ENCODE measurements around the gene RNH1. TPM values are rescaled to one million over a fixed set of nuclear protein-coding genes. Genes with fewer than 3 reads are reported as not detected.

RNH1 gene
- total and polyA plus RNA-seq, 2 of the 8 experiments (the other 6 are each of a cell fraction or from before 2014, with no cell fraction given) = 48.7 to 49.8 TPM

GRCh38 chr11:540583-541432, 33.8 kb upstream of the RNH1 start:
- H3K36me3 ChIP-seq (ENCODE audit: control insufficient read depth in 2 of 4, insufficient read depth in 4 of 4, low read length in 3 of 4) = no peaks in the 10 kb centered on the region
- 88% methylated on average over 18 of the region's 23 CpGs; no CpG with 5 or more reads in 1 of the 2 experiments for WGBS, 2 experiments (ENCODE audit: extremely low coverage in 1 of 2, insufficient coverage in 1 of 2, insufficient read length in 1 of 2, insufficient replicate concordance in 2 of 2, low coverage in 1 of 2, low lambda C conversion rate in 2 of 2, missing lambda C conversion rate in 1 of 2)
- peaks cover 0 to 16% (median 6%) of the 10 kb centered on the region in 4 experiments; a peak in 5 of 7 replicates for H3K27me3 ChIP-seq (replicated peaks in 1 of 4; ENCODE audit: control insufficient read depth in 3 of 4, extremely low read depth in 1 of 4, insufficient read depth in 3 of 4, low read length in 3 of 4)
- H4K91ac ChIP-seq (replicated peaks; ENCODE audit: insufficient read length, low read length) = no peak overlapping the region
- H2BK15ac ChIP-seq (ENCODE audit: low read length) = no peak overlapping the region
- H3K23ac ChIP-seq (ENCODE audit: insufficient read length) = no peak overlapping the region
- no peak overlapping the region for H3K4me3 ChIP-seq (ENCODE audit: extremely low read depth in 1 of 4, insufficient read depth in 2 of 4, low read depth in 3 of 4, low read length in 4 of 4)
- peaks cover 0 to 13% (median 8%) of the 10 kb centered on the region in 4 experiments; a peak in 5 of 7 replicates for H3K4me1 ChIP-seq (replicated peaks in 1 of 4; ENCODE audit: control insufficient read depth in 3 of 4, insufficient read depth in 4 of 4, low read length in 3 of 4)
- FAIRE-seq = no peak
- no peak overlapping the region for H2AK5ac ChIP-seq (ENCODE audit: low read depth, low read length)
- no peaks in the 10 kb centered on the region for H3K79me1 ChIP-seq (ENCODE audit: low read depth, low read length)
- ChIA-PET POLR2A (ENCODE audit: partially characterized antibody) (interaction anchor here (0.6 to 1.3 kb wide), 6 partner anchors 11 to 245 kb away, joined by 3 to 5 read pairs (median 4); partner anchors contain the start of genes IRF7 and PHRF1), CTCF (ENCODE audit: partially characterized antibody) (interaction anchor here (0.6 to 2.0 kb wide), 4 partner anchors 10 to 179 kb away, joined by 3 to 4 read pairs (median 4); no protein-coding TSS in a partner anchor)
- no peak overlapping the region for H3K4me2 ChIP-seq (ENCODE audit: insufficient read depth in 1 of 2, low read depth in 2 of 2, low read length in 2 of 2)
- no peak overlapping the region for H2AFZ ChIP-seq (ENCODE audit: low read length)
- H3K9me3 ChIP-seq (ENCODE audit: insufficient read depth in 2 of 2, low read depth in 1 of 2, low read length in 1 of 2) = no peaks in the 10 kb centered on the region
- no peak for DNase-seq (ENCODE audit: low read depth in 1 of 2, low spot score in 2 of 2)
- H2BK5ac ChIP-seq (ENCODE audit: low read depth, low read length) = no peak overlapping the region
- H3K23me2 ChIP-seq (ENCODE audit: low read depth, low read length) = peaks cover 15% of the 10 kb centered on the region; the same call in 1 of the 2 replicates
- H3K79me2 ChIP-seq (ENCODE audit: control insufficient read depth in 1 of 2, insufficient read depth in 2 of 2, low read length in 2 of 2) = no peaks in the 10 kb centered on the region
- H3K9ac ChIP-seq (replicated peaks in 1 of 4; ENCODE audit: extremely low read depth in 1 of 4, low read depth in 3 of 4, low read length in 3 of 4) = no peak overlapping the region
- H3K27ac ChIP-seq (ENCODE audit: low read depth, low read length) = no peak overlapping the region
- H3K18ac ChIP-seq (ENCODE audit: extremely low read depth, low read length) = no peak overlapping the region
- H4K20me1 ChIP-seq (replicated peaks in 1 of 2; ENCODE audit: control insufficient read depth in 1 of 2, insufficient read depth in 2 of 2, low read length in 2 of 2) = no peaks in the 10 kb centered on the region
- no peak overlapping the region for H3K14ac ChIP-seq (ENCODE audit: insufficient read length)
- H4K5ac ChIP-seq (ENCODE audit: insufficient read length, low read depth, low read length) = no peak overlapping the region
- no peak overlapping the region for H2BK120ac ChIP-seq (replicated peaks; ENCODE audit: low read depth, low read length)
- no peak overlapping the region for H2BK20ac ChIP-seq (ENCODE audit: low read length)
- no peak overlapping the region for H3K4ac ChIP-seq (replicated peaks; ENCODE audit: insufficient read length, low read depth, low read length)
- H2BK12ac ChIP-seq (ENCODE audit: low read depth, low read length) = no peak overlapping the region
- H3K56ac ChIP-seq (replicated peaks; ENCODE audit: insufficient read length, low read depth, low read length) = no peak overlapping the region
- H4K8ac ChIP-seq (ENCODE audit: extremely low read depth, insufficient read depth, low read length) = peak overlapping the region; percentile 68; the same call in 1 of the 2 replicates
- TF ChIP-seq SIN3A (conservative IDR thresholded peaks at IDR 0.05 in 1 of 2, IDR thresholded peaks at IDR 0.05 in 1 of 2; ENCODE audit: low read depth in 1 of 2, low read length in 2 of 2) (no peak), NANOG (IDR thresholded peaks at IDR 0.05; ENCODE audit: insufficient read depth, low read depth, low read length, poor library complexity, severe bottlenecking) (no peak), BACH1 (IDR thresholded peaks at IDR 0.05; ENCODE audit: low read length) (no peak), TBP (IDR thresholded peaks at IDR 0.05; ENCODE audit: low read depth, low read length) (no peak), SIX5 (IDR thresholded peaks at IDR 0.05; ENCODE audit: low read depth, low read length) (no peak), EGR1 (IDR thresholded peaks at IDR 0.05; ENCODE audit: borderline replicate concordance, low read depth, low read length) (no peak), ASH2L (IDR thresholded peaks at IDR 0.05; ENCODE audit: low read length) (no peak), POLR2AphosphoS5 (IDR thresholded peaks at IDR 0.05; ENCODE audit: low read depth, low read length) (no peak), HDAC2 (IDR thresholded peaks at IDR 0.05; ENCODE audit: borderline replicate concordance in 1 of 2, low read depth in 2 of 2, low read length in 2 of 2) (no peak), SP2 (IDR thresholded peaks at IDR 0.05; ENCODE audit: low read length) (no peak)
- TF ChIP-seq, protein P1, sequence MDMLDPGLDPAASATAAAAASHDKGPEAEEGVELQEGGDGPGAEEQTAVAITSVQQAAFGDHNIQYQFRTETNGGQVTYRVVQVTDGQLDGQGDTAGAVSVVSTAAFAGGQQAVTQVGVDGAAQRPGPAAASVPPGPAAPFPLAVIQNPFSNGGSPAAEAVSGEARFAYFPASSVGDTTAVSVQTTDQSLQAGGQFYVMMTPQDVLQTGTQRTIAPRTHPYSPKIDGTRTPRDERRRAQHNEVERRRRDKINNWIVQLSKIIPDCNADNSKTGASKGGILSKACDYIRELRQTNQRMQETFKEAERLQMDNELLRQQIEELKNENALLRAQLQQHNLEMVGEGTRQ (IDR thresholded peaks at IDR 0.05; ENCODE audit: low read length) = no peak

All from H1 (cell line).